DND-41 (cell line): ENCODE results near the gene WNT9A.

Experiments
- ATAC-seq: fragments of 200-7000 bp; cut with Tn5 transposase; 3 replicates; pipeline ENCODE4 v1.9.1; 2021; ENCODE audit warnings: low read depth; ENCODE audit not compliant: insufficient read depth
- DNase-seq: peaks from one replicate; pipeline ENCODE4 v3.0.0-alpha.2; 2020
- H2AFZ ChIP-seq: 2 replicates; pipeline ENCODE4 v1.6.0; 2012; ENCODE audit warnings: low read depth, low read length
- H3K27ac ChIP-seq: 2 replicates; pipeline ENCODE4 v1.5.1; 2012; ENCODE audit warnings: low read length, inconsistent platforms
- H3K27me3 ChIP-seq: fragments of 200-600 bp; sonication (generic); 2 replicates; pipeline ENCODE4 v1.6.0; 2012; ENCODE audit warnings: low read length, mild to moderate bottlenecking, inconsistent platforms; ENCODE audit not compliant: insufficient read depth, poor library complexity
- H3K36me3 ChIP-seq: 2 replicates; pipeline ENCODE4 v1.5.1; 2012; ENCODE audit warnings: low read length, inconsistent platforms; ENCODE audit not compliant: insufficient read depth
- H3K4me1 ChIP-seq: 2 replicates; pipeline ENCODE4 v1.5.1; 2012; ENCODE audit warnings: mild to moderate bottlenecking, low read length; ENCODE audit not compliant: insufficient read depth
- H3K4me2 ChIP-seq: 2 replicates; pipeline ENCODE4 v1.6.0; 2012; ENCODE audit warnings: mild to moderate bottlenecking, moderate library complexity, low read length, inconsistent platforms; ENCODE audit not compliant: insufficient read depth
- H3K4me3 ChIP-seq, 2 experiments: fragments of 200-600 bp in 1 of 2; shearing (Covaris generic) in 1 of 2; 2 replicates each; pipeline ENCODE4 v1.5.1; 2012 to 2016; ENCODE audit warnings: inconsistent platforms in 2 of 2, low read length in 2 of 2, mild to moderate bottlenecking in 2 of 2, low read depth in 1 of 2, moderate library complexity in 1 of 2
- H3K79me2 ChIP-seq: 2 replicates; pipeline ENCODE4 v1.6.0; 2012; ENCODE audit warnings: low read length, inconsistent platforms; ENCODE audit not compliant: insufficient read depth
- H3K9ac ChIP-seq: 2 replicates; pipeline ENCODE4 v1.6.0; 2012; ENCODE audit warnings: low read depth, mild to moderate bottlenecking, inconsistent platforms, low read length, moderate library complexity
- H3K9me3 ChIP-seq: 2 replicates; pipeline ENCODE4 v1.5.1; 2012; ENCODE audit warnings: low read length, moderate library complexity, mild to moderate bottlenecking, inconsistent platforms; ENCODE audit not compliant: insufficient read depth, severe bottlenecking
- H4K20me1 ChIP-seq: 2 replicates; pipeline ENCODE4 v1.6.0; 2012; ENCODE audit warnings: low read length; ENCODE audit not compliant: insufficient read depth
- CTCF ChIP-seq: IDR thresholded peaks from 2 replicates; pipeline ENCODE4 v1.5.1; 2012; ENCODE audit warnings: borderline replicate concordance, low read length, moderate library complexity, mild to moderate bottlenecking; ENCODE audit not compliant: poor library complexity, severe bottlenecking; ENCODE audit errors: extremely low read depth
- EZH2 ChIP-seq: IDR thresholded peaks from 3 replicates; pipeline ENCODE4 v1.6.1; 2012; ENCODE audit warnings: borderline replicate concordance, low read depth, mild to moderate bottlenecking, moderate library complexity, low read length, inconsistent platforms; ENCODE audit not compliant: severe bottlenecking

The WNT9A gene

GRCh38 chr1:227947676-227948492, at the start of gene WNT9A:
Gene WNT9A (minus strand): TSS chr1:227947932. CDS start chr1:227947887, 45 bp downstream.
- no peak within 1 kb of the TSS for H3K9ac ChIP-seq
- H2AFZ ChIP-seq, result no peak within 1 kb of the TSS
- DNase-seq (no peak), ATAC-seq (peak; percentile 52; the same call in 2 of the 3 replicates)
- H3K4me2 ChIP-seq, result no peak within 1 kb of the TSS
- 0 out of 2 replicates have a peak, but pooled peaks cover 3% of the 10 kb centered on the region for H4K20me1 ChIP-seq
- no peaks in the 10 kb centered on the region for H3K9me3 ChIP-seq
- no peak within 1 kb of the TSS for H3K4me3 ChIP-seq
- no peak within 1 kb of the TSS for H3K27ac ChIP-seq
- H3K4me1 ChIP-seq, result no peaks in the 10 kb centered on the region
- H3K79me2 ChIP-seq, result no peaks in the 10 kb centered on the region
- no peaks in the 10 kb centered on the region for H3K36me3 ChIP-seq
- peaks cover 7% of the 10 kb centered on the region for H3K27me3 ChIP-seq
- TF ChIP-seq CTCF (no peak), EZH2 (no peak)

GRCh38 chr1:227996187-227996950, 48.6 kb upstream of the WNT9A start:
- no peak overlapping the region for H3K9ac ChIP-seq
- no peak for TF ChIP-seq EZH2
- no peak for TF ChIP-seq CTCF
- no peaks in the 10 kb centered on the region for H3K36me3 ChIP-seq
- H3K27me3 ChIP-seq, result no peaks in the 10 kb centered on the region
- no peak overlapping the region for H3K4me3 ChIP-seq
- no peak for ATAC-seq
- H3K79me2 ChIP-seq, result no peaks in the 10 kb centered on the region
- H3K9me3 ChIP-seq, result peaks cover 9% of the 10 kb centered on the region
- no peak overlapping the region for H3K27ac ChIP-seq
- H3K4me2 ChIP-seq, result no peak overlapping the region
- H3K4me1 ChIP-seq, result no peaks in the 10 kb centered on the region
- no peak for DNase-seq
- no peaks in the 10 kb centered on the region for H4K20me1 ChIP-seq
- H2AFZ ChIP-seq, result no peak overlapping the region

- Histone ChIP-seq H3K4me2 (no peak overlapping the region), H3K9ac (no peak overlapping the region), H3K4me3 (no peak overlapping the region), H3K36me3 (no peaks in the 10 kb centered on the region), H3K4me1 (no peaks in the 10 kb centered on the region), H3K27me3 (no peaks in the 10 kb centered on the region), H3K79me2 (no peaks in the 10 kb centered on the region), H4K20me1 (no peaks in the 10 kb centered on the region), H2AFZ (no peak overlapping the region), H3K9me3 (peaks cover 9% of the 10 kb centered on the region), H3K27ac (no peak overlapping the region)
- ATAC-seq (no peak), DNase-seq (no peak)
- no peak for TF ChIP-seq EZH2
- TF ChIP-seq CTCF, result no peak
These were observed 47.0 kb upstream of the WNT9A start for GRCh38 chr1:227994632-227995300.
